HepG2 (cell line): ENCODE measurements around the gene RGN. TPM values are rescaled to one million over a fixed set of nuclear protein-coding genes. Genes with fewer than 3 reads are reported as not detected.

Experiments used
- ADNP ChIP-seq: sonication (generic); formaldehyde crosslinking; IDR thresholded peaks from 2 replicates; pipeline ENCODE4 v1.4.0; 2020; ENCODE audit warnings: missing genetic modification reagents
- ARNT2 ChIP-seq: sonication (generic); formaldehyde crosslinking; IDR thresholded peaks from 2 replicates; pipeline ENCODE4 v1.8.0; 2022; ENCODE audit warnings: mild to moderate bottlenecking, low read depth, missing genetic modification reagents, moderate library complexity
- CENPX ChIP-seq: sonication (generic); formaldehyde crosslinking; IDR thresholded peaks from 2 replicates; pipeline ENCODE4 v1.9.0; 2021; ENCODE audit warnings: mild to moderate bottlenecking, missing genetic modification reagents, moderate library complexity
- FIP1L1 ChIP-seq: fragments of 200-400 bp; formaldehyde crosslinking; IDR thresholded peaks from 2 replicates; pipeline ENCODE4 v1.6.1; 2018; ENCODE audit warnings: low read depth, mild to moderate bottlenecking, low read length, moderate library complexity, borderline replicate concordance; ENCODE audit not compliant: insufficient read depth
- HCFC1 ChIP-seq: fragments of 150-350 bp; IDR thresholded peaks from 2 replicates; pipeline ENCODE4 v1.6.1; 2014; ENCODE audit warnings: low read depth, low read length
- HNRNPL ChIP-seq: fragments of 200-400 bp; formaldehyde crosslinking; IDR thresholded peaks from 2 replicates; pipeline ENCODE4 v1.6.1; 2017; ENCODE audit warnings: mild to moderate bottlenecking, low read depth, low read length
- HOXA9 ChIP-seq: sonication (generic); formaldehyde crosslinking; IDR thresholded peaks from 2 replicates; pipeline ENCODE4 v1.8.1; 2022; ENCODE audit warnings: missing genetic modification reagents, mild to moderate bottlenecking, moderate library complexity, borderline replicate concordance
- KAT7 ChIP-seq: IDR thresholded peaks from 2 replicates; pipeline ENCODE4 v1.6.1; 2018; ENCODE audit warnings: borderline replicate concordance, missing compliant biosample characterization
- KLF12 ChIP-seq: sonication (generic); formaldehyde crosslinking; IDR thresholded peaks from 2 replicates; pipeline ENCODE4 v1.4.0; 2020; ENCODE audit warnings: missing genetic modification reagents, borderline replicate concordance
- NFYC ChIP-seq: IDR thresholded peaks from 2 replicates; pipeline ENCODE4 v1.6.1; 2016; ENCODE audit warnings: missing genetic modification reagents, missing compliant biosample characterization
- PITX1 ChIP-seq: sonication (generic); formaldehyde crosslinking; IDR thresholded peaks from 2 replicates; pipeline ENCODE4 v1.5.1; 2020; ENCODE audit warnings: mild to moderate bottlenecking, missing genetic modification reagents
- SRY ChIP-seq: sonication (generic); formaldehyde crosslinking; IDR thresholded peaks from 2 replicates; pipeline ENCODE4 v1.8.0; 2022; ENCODE audit warnings: mild to moderate bottlenecking, missing genetic modification reagents
- TOE1 ChIP-seq: sonication (generic); formaldehyde crosslinking; IDR thresholded peaks from 2 replicates; pipeline ENCODE4 v1.4.0; 2020; ENCODE audit warnings: mild to moderate bottlenecking, missing genetic modification reagents
- ZFP37 ChIP-seq: sonication (generic); formaldehyde crosslinking; IDR thresholded peaks from 2 replicates; pipeline ENCODE4 v1.4.0; 2020; ENCODE audit warnings: missing genetic modification reagents, borderline replicate concordance
- ZMAT3 ChIP-seq: sonication (generic); formaldehyde crosslinking; conservative IDR thresholded peaks from 2 replicates; pipeline ENCODE4 v1.7.0; 2021; ENCODE audit warnings: missing genetic modification reagents
- ZNF224 ChIP-seq: sonication (generic); formaldehyde crosslinking; IDR thresholded peaks from 2 replicates; pipeline ENCODE4 v1.5.0; 2020; ENCODE audit warnings: mild to moderate bottlenecking, missing genetic modification reagents
- ZNF431 ChIP-seq: sonication (generic); formaldehyde crosslinking; IDR thresholded peaks from 2 replicates; pipeline ENCODE4 v1.9.0; 2022; ENCODE audit warnings: missing genetic modification reagents, low read depth, mild to moderate bottlenecking, borderline replicate concordance
- polyA plus RNA-seq, 8 experiments: library from polyadenylated mRNA; depleted of rRNA in 3 of 8; stranded (reverse) in 7 of 8; unstranded in 1 of 8; fragments of >200 nt; fragmentation: Illumina TruSeq in 4 of 8; extraction: Trizol in 4 of 8; gene quantifications; 2 replicates each; pipeline versions ENCODE4 v1.2.1 to v1.2.3, GENCODE V29; 2011 to 2016; ENCODE audit warnings: low read depth in 4 of 8, missing spikeins in 1 of 8, mixed read lengths in 1 of 8; ENCODE audit not compliant: insufficient read depth in 1 of 8
- total RNA-seq, 5 experiments: library from RNA; depleted of rRNA; stranded (reverse); fragments of >200 nt; fragmentation: Illumina TruSeq; extraction: Trizol; gene quantifications; 2 replicates each; pipeline ENCODE4 v1.2.3, GENCODE V29; 2016; ENCODE audit warnings: low read depth in 1 of 5
- TF ChIP-seq, protein P1 (sequence below): sonication (generic); formaldehyde crosslinking; IDR thresholded peaks from 2 replicates; pipeline ENCODE4 v1.4.0; 2020; ENCODE audit warnings: mild to moderate bottlenecking, missing genetic modification reagents
- TF ChIP-seq, protein P2 (sequence below): sonication (generic); formaldehyde crosslinking; IDR thresholded peaks from one replicate; pipeline ENCODE4 v1.5.1; 2020; ENCODE audit warnings: mild to moderate bottlenecking, missing genetic modification reagents; ENCODE audit errors: not compliant biosample characterization

Gene RGN
- total and polyA plus RNA-seq, 2 of the 13 experiments (the other 11 are each of a cell fraction or from before 2014, with no cell fraction given) = 19.6 to 74.4 TPM

DNA sequence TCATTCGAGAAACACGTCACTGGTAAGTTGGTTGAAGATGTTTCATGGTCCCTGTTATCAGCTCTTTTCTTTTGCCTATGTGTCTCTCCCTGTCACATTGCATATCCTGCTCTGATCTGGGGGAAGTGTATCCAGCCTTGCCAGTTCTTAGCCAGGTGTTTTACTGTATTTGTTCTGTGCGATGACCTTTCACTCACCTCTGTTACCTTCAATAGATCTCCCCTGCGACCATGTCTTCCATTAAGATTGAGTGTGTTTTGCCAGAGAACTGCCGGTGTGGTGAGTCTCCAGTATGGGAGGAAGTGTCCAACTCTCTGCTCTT is 2.6 kb downstream of the RGN start (continued):
- no peak for TF ChIP-seq SRY (CRISPR knock-in tag)
- no peak for TF ChIP-seq KAT7 (CRISPR knock-in tag)
- no peak for TF ChIP-seq ZNF431 (CRISPR knock-in tag)
- TF ChIP-seq TOE1 (CRISPR knock-in tag) = no peak
- TF ChIP-seq ZFP37 (CRISPR knock-in tag) = no peak
- no peak for TF ChIP-seq HOXA9 (CRISPR knock-in tag)
- TF ChIP-seq KLF12 (CRISPR knock-in tag) = no peak
- peak; percentile 49; the same call in 1 of the 2 replicates for TF ChIP-seq PITX1 (CRISPR knock-in tag)
- TF ChIP-seq HNRNPL = no peak
- TF ChIP-seq CENPX (CRISPR knock-in tag) = no peak
- TF ChIP-seq ARNT2 (CRISPR knock-in tag) = no peak
- no peak for TF ChIP-seq ZNF224 (CRISPR knock-in tag)
- TF ChIP-seq, protein P1, sequence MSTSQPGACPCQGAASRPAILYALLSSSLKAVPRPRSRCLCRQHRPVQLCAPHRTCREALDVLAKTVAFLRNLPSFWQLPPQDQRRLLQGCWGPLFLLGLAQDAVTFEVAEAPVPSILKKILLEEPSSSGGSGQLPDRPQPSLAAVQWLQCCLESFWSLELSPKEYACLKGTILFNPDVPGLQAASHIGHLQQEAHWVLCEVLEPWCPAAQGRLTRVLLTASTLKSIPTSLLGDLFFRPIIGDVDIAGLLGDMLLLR (CRISPR knock-in tag) = no peak
- TF ChIP-seq, protein P2, sequence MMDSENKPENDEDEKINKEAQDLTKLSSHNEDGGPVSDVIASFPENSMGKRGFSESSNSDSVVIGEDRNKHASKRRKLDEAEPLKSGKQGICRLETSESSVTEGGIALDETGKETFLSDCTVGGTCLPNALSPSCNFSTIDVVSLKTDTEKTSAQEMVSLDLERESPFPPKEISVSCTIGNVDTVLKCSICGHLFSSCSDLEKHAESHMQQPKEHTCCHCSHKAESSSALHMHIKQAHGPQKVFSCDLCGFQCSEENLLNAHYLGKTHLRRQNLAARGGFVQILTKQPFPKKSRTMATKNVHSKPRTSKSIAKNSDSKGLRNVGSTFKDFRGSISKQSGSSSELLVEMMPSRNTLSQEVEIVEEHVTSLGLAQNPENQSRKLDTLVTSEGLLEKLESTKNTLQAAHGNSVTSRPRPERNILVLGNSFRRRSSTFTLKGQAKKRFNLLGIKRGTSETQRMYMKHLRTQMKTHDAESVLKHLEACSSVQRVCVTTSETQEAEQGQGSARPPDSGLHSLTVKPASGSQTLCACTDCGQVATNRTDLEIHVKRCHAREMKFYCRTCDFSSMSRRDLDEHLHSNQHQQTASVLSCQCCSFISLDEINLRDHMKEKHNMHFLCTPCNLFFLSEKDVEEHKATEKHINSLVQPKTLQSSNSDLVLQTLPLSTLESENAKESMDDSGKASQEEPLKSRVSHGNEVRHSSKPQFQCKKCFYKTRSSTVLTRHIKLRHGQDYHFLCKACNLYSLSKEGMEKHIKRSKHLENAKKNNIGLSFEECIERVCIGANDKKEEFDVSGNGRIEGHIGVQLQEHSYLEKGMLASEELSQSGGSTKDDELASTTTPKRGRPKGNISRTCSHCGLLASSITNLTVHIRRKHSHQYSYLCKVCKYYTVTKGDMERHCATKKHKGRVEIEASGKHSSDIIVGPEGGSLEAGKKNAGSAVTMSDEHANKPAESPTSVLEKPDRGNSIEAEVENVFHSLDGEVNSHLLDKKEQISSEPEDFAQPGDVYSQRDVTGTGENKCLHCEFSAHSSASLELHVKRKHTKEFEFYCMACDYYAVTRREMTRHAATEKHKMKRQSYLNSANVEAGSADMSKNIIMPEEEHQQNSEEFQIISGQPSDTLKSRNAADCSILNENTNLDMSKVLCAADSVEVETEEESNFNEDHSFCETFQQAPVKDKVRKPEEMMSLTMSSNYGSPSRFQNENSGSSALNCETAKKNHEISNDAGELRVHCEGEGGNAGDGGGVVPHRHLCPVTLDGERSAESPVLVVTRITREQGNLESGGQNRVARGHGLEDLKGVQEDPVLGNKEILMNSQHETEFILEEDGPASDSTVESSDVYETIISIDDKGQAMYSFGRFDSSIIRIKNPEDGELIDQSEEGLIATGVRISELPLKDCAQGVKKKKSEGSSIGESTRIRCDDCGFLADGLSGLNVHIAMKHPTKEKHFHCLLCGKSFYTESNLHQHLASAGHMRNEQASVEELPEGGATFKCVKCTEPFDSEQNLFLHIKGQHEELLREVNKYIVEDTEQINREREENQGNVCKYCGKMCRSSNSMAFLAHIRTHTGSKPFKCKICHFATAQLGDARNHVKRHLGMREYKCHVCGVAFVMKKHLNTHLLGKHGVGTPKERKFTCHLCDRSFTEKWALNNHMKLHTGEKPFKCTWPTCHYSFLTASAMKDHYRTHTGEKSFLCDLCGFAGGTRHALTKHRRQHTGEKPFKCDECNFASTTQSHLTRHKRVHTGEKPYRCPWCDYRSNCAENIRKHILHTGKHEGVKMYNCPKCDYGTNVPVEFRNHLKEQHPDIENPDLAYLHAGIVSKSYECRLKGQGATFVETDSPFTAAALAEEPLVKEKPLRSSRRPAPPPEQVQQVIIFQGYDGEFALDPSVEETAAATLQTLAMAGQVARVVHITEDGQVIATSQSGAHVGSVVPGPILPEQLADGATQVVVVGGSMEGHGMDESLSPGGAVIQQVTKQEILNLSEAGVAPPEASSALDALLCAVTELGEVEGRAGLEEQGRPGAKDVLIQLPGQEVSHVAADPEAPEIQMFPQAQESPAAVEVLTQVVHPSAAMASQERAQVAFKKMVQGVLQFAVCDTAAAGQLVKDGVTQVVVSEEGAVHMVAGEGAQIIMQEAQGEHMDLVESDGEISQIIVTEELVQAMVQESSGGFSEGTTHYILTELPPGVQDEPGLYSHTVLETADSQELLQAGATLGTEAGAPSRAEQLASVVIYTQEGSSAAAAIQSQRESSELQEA = no peak
- TF ChIP-seq ZMAT3 = no peak
- TF ChIP-seq FIP1L1 = no peak
- TF ChIP-seq ADNP = no peak
- TF ChIP-seq NFYC (CRISPR knock-in tag) = no peak
- TF ChIP-seq HCFC1 = no peak
